DMS79 (cell line): Measurements from ENCODE around the gene PPM1L.

Source experiments
- DNase-seq: peaks from one replicate; lab custom pipeline; 2025; lab: John Stamatoyannopoulos, UW

PPM1L gene

DNA sequence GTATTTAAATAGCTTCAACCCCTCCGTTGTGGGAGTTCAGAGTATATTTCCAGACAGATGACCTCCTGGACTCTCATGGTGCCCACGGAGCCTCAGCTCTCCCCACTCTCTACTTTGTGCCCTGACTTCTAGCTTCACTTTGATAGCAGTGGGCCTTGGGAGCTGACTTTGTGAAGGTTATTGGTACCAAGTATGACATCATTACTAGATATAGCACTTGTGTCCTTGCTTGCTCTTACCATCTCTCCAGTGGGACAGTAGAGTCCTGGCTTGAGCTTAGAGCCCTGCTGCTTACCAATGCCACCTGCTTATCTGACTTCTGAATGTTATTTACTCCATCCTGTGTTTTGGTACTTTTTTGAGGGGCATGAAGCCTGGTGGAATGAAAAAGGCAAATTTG, 53.4 kb downstream of the PPM1L start:
- no peak for DNase-seq

DNA sequence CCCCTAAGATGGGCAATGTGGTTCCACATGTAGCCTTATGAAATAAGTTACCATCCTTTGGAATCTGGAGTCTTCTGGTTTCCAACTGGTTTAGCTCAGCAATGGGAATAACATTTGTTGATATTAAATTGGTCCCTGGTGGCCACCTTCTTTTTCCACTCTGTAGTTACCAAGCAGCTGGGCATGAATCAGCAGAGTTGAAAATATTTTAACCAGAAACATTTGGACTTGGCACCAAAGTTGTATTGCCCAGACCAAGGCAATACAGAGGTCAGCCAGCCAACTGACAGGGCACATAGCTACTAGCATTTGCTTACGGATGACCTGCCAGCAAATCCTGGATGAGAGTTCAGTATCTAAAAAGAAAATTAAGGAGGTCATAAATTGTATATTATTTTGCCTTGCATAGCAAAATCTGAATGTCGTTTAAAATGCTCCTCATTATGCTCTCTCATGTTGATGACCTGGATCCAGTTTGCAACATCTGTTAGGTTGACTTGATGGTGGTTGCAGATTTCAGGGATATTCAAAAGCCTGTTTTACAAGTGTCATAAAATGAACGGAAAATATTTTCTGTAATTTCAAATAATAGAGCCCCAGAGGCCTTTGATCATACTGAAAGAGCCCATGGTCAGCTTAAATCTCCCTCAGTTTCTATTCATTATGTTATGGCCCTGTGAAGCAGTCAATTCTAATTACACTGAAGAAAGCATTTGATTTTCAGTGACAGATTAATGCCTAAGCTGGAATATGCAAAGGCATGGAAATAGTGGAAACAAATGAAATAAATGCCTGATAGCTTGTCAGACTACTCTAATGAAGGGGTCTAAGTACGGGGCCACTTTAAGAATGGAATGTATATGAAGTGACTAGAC, 54.6 kb downstream of the PPM1L start:
- DNase-seq, result no peak

DNA sequence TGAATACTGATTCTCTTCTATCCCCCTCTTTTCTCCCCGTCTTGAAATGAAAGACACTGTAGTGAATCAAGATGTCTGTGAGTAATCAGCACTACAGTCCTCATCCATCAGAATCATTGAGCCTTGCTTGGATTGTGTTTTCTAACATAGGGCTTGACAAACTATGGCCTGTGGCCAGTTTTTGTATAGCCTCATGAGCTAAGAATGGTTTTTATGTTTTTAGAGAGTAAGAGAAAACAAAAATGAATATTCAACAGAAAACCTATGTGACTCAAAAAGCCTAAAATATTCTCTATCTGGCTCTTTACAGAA, 55.2 kb downstream of the PPM1L start:
- DNase-seq, result no peak

DNA sequence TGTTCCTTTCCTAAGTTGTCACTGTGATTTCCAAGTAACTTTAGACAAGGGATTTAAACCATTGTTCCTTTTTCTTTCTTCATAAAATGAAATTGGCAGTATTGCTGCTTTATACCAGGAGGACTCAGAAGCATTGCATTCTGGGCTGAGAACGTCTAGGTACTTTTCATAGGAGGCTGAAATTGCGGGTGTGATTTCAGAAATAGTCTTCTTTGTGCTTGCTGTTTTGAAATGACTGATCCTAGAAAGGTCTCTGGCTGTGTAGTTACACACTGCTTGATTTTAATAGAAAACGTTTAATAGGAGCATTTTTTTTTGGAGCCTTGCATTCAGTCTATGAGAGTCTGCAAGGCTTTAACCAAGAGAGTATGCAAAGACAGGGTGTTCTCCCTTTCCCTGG, 56.3 kb downstream of the PPM1L start:
- DNase-seq, result no peak

DNA sequence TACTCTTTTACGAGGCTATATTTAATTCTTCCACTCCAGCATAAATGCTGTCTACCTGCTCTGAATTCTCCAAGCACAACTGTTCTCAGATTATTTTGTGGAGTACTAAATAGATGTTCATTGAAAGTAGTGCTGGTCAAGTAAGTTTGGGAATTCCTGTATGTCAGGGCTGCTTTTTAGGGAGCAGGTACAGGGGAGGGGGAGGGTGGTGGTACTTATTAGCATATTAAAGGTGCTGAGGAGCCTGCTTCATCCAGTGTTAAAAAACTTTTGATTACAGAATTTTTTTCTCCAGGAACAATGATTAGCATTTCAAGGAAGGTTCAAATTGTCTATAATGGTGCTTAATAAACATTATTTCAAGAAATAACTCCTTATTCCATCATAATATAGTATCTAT, 59.2 kb downstream of the PPM1L start:
- DNase-seq, result no peak

DNA sequence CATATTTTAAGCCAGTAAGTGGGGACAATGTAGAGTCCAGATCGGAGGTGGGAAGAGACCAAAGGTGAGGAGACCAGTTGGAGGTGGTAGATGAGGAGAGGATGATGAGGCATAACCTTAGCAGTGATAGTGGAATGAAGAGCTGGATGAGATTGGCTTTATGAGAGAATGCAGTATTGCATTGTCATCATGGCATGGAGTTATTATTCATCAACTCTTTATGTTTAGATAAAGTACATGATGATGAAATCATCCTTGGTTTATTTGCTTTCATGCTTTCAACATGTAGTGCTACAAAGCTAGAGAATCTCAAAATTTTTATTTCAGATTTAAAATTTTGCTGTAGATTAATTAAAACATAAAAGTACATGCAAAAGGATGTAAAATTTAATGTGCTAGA, 64.0 kb downstream of the PPM1L start:
- no peak for DNase-seq

DNA sequence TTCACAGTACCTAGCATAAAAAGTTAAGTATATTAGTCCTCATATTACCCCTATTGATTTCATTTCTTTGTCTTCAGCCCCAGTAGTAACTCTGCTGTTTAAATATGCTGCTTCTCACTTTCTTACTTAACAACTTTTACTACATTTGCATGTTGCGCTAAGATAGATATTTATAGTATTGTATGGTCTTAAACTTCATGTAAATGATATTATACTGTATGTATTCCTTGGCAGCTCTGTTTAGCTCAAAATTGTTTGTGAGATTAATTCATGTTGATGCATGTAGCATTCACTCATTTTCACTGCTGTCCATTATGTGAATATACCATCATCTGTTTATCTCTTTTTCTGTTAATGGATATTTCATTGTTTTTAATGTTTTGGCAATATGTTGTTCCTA, 64.4 kb downstream of the PPM1L start:
- no peak for DNase-seq

DNA sequence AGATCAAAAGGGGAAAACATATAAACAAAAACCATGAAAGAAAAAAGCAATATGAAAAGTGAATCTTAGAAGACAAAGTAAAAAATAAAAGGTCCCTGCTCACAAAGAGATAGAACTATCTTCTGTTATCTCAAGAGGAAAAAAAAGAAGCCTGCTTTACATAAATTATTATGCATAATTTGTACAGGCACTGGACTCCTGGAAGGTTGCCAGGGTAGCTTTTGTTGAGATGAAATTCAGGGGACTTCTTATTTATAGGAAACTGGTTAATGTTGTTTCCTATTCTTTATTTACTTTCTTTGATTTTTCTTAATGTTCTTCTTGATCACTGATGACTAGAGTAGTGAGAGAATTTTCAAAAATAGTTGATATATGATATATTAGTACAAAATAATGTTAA, 66.9 kb downstream of the PPM1L start:
- DNase-seq, result no peak

DNA sequence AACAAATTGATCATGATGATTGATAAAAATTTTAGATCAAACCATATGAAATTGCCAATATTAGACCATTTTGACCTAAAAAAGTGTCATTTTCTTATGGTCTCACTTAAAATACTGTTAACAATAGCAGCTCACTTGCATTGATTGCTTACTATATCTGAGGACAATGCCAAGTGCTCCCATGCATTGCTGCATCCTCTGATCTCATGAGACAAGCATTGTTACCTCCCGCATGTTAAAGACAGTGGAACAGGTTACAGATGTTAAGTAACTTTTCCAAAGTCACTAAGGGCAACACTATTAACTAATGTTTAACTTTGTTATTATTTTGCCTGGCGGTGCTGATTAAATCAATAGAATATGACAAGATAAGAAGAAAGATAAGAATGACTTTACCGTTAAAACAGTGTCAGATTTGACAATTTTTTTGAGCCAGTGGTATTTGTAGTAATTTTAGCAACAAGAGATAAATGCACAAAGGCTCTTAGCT, 69.3 kb downstream of the PPM1L start:
- DNase-seq, result no peak

DNA sequence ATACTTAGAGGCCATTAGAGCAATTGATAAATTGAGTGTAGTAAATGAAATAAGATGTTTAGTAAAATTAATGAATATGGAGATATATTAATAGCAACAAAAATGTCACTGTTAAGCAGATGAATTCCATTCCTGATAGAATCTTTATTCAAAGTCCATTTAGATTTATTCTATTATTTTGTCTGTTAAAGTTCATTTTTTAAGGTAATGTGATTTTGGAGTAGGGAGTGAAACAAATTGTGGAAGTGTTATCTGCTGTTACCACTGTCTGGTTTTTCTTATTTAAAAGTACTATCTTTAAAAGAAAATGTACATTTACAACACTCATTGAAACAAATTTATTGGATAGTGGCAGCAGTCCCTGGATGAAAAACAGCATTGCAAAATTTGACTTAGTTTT, 70.4 kb downstream of the PPM1L start:
- DNase-seq, result no peak

DNA sequence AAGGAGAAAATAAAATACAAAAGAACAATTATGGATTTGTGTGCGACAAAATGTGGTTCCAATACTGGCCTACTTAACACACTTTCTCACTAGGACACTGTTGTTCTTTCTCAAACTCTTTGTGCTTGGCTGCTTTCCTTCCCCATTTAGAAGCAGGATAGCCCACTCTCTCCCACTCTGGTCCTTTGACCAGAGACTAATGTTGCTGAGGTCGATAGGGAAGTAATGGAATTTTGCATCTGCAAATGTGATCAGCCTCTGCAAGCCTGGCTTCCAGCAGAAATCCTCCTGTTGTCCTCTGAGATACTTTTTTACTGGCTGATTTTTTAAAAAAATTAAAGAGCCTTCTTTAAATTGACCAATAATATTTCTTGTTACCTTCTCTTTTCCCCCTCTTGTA, 71.0 kb downstream of the PPM1L start:
- DNase-seq, result no peak

DNA sequence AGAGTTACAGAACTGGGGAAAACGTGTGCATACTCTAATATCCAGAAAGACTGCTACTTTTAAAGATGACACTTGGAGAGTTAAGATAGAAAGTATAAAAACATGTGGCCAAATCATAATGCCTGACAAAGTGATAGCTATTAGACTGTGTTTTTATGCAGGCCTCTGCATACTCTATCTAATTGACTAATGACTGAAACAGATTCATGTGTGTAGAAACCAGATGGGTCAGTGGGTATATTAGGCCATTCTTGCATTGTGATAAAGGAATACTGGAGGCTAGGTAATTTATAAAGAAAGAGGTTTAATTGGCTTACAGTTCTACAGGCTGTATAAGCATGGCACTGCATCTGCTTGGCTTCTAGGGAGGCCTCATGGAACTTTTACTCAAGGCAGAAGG, 71.5 kb downstream of the PPM1L start:
- DNase-seq, result no peak

DNA sequence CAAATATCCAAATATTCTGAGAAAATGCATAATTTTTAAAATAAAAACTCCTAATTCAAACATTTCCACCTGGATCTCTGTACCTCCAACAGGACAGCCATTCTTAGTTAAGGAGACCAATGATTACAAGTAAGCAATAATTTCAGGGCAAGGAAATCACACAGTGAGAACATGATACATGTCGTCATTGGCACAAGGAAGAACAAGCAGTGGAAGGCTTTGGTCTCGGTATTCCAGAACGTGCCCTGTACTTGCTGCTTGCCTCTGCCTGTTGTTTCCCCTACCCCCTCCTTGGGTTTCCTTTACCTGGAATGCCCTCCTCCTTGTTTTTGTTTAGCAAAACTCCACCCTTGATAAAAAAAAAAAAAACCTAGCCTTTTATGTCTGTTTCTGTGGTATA, 72.8 kb downstream of the PPM1L start:
- DNase-seq, result no peak

DNA sequence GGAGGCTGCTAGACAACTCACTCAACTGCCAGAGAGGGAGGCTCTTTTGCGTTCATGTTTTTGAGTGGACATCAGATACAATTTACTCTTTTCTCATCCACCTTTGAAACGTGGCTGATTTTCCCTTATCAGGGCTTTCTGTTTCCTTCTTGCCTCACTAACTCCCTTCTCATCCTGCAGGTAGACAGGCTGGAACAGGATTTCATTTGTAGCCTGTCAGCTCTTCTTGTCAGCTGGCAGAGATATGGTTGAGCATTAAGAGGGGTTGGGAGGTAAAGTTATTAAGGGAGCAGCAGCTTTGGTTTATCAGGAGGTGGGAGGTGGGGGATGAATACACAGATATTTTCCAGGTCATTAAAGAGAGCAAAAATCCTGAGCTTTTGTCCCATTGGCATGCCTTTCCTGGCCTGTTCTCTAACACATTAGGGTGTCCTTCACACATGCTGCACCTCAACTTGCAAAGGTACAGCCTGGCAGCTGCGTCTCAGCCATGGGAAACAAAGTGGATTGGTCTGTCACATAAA, 73.5 kb downstream of the PPM1L start:
- no peak for DNase-seq

DNA sequence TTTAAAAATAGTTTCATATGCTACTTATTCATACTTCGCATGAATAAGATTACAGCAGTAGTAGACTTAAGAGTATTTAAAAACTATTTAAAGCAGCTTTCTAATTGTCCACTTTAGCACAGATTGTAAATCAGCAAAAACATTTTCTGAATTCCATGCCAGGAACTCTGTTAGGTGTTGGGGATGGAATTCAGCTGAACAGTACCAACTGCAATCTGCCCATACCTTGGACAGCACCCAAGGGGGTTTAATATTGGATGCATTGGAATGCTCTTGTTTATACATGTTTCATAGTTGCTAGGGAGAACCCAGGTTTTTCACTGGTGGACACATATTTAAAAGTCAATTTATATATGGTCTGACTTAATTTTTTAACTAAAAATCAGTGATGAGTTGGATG, 74.8 kb downstream of the PPM1L start:
- DNase-seq, result no peak

DNA sequence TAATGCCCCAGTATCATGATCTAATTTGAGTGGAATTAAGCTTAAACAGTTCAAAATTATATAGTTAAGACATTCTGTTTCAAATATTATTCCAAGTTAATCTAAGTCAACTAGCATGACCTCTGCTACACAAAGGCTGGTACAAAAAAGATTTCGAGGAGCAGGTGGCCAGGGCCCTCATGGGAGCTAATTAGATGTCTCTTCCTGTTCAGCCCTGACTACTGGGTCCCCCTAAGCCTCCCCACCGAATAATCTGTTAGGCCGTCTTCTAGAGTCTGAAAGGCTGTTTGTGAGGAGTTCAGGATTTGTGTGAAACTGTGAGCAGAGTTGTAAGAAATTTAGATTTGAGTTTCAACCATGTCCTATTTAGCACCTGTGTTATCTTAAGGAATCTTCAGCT, 75.4 kb downstream of the PPM1L start:
- DNase-seq, result no peak

DNA sequence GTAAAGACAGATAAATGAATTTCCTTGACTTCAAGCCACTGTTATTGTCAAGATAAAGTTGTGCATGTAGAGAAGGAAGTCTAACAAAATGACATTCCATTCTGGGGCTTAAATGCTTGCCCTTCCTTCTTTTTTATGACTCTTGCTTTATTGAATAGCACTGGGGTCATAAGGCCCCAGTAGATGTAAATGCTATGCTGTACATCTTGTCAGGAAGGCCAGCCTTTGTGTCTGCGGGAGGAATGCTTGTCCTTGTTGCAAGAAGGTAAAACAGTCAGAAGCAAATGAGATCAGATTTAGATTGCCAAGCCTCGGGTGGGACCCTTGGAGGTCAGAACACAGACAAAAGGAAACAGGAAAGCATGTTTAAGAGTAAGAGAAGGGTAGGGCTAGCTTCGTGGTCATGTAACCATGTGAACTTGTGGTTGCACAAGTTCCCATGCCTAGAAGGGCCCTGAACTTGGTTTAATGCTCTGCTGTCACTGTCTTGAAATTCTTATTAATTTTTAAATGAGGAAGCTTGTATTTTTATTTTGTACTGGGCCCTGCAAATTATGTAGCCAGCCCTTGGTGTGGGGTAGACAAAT, 81.5 kb downstream of the PPM1L start:
- no peak for DNase-seq

DNA sequence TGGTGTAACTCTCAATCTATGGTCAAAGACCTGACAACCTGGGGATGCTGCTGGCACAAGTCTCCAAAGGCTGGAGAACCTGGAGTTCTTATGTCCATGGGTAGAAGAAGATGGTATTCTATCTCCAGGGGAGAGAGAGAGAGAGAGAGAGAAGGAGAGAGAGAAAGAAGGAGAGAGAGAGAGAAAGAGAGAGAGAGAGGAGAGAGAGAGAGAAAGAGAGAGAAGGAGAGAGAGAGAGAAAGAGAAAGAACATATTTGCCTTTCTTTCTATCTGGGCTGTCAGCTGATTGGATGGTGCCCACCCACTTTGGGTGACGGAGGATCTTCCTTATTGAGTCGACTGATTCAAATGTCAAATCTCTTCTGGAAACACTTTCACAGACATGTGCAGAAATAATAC, 84.6 kb downstream of the PPM1L start:
- DNase-seq, result no peak

DNA sequence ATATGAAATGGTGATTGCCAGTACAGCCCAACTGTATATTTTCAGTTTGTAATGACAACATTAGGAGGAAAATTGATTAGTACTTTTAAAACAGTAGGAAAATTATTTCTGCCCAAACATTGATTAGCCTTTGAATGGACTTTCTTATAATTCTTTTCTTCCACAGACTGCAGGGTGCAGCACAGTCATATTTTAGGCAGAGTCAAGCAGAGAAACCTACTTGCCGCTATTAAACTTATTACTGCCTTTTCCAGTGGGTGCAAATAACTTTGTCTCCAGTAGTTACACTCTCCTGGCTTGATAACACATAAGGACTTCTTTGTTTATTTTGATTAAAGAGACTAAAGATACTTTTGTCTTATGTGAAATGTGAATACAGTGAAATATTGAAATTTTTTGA, 85.4 kb downstream of the PPM1L start:
- no peak for DNase-seq

DNA sequence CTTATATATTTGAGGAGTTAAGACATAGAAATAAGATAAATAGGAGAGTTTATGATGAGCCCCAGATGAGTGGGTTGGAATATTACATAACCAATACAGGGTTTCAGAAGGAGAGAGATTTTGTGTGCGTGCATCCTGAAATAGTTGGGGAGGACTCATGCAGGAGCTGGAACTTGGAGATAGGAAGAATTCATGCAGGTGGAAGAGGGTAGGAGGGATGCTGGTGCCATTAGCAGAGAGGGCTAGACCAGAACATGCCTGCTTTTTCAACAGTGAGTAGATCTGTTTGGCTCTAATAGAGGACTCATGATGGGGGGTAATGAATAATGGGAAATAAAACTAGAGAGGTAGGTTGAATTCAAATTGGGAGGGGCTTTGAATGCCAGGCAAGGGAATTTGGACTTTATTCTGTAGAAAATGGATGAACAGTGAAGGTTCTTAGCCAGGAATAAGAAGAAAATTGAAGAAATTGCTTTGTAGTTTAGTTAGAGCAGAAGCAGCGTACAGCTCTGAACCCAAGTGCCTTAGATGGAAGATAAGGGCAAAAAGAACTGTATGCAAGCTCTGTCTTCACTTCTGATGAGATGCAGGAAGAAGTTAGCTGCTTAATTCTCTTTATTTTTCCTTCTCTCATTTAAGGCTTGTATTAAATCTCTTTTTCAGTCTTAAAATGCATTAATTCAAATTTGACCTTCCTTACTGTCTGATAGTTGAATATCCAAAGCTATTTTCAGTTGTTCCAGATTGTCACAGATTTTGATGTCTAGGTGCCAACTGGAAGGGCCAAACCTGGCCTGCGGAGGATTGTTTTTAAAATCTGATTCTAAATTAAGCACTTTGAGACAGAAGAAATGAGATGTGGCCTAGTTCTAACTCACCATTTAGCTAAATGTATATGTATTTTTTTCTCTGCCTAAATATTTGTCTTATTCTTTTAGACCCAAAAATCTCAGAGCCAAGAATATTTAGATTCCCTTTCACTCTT, 86.3 kb downstream of the PPM1L start:
- no peak for DNase-seq

DNA sequence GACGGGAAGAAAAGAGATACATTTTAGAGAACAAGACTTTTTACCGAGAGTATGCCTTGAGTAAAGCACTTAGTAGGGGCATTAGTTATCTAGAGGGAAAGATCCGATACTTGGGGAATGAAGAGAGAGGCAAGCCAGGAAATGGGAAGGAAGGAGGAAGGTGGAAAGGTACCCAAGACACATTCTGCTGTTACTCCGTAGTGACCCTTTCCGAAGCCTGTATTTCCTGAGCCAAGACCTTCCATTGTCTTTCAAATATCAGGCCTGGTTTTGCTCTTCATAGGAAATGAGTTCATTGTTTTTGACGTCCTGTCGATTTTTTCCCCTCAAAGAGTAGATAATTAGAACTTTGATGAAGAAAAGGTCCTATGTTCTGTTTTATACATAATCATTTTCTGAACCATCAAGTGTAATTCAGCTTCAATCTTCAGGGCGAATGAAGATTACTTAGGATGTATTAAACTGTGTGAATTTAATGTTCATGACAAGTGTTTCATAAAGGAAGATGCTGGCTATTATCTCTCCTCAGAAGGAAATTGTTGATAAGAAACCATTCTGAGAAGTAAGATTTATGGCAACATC, 95.7 kb downstream of the PPM1L start:
- no peak for DNase-seq

DNA sequence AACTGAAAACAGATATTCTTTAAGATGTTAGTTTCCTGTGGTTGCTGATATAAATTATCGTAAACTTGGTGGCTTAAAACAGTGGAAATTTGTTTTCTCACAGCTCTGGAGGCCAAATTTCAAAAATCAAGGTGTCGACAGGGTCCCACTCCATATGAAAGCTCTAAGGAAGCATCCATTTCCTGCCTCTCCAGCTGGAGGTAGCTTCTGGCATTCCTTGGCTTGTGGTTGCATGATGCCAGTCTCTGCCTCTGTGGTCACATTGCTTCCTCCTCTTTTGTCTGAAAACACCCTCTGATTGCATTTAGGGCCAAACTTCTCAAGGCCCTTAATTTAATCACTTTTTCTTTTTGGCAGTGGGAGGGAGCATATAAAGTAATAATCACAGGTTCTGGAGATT, 96.8 kb downstream of the PPM1L start:
- no peak for DNase-seq
